ENCODE measurements around the gene KCNQ2.

KCNQ2 gene

GRCh38 chr20:63432577-63433325 is 39.7 kb downstream of the KCNQ2 start:
- no peak for DNase-seq

DNA sequence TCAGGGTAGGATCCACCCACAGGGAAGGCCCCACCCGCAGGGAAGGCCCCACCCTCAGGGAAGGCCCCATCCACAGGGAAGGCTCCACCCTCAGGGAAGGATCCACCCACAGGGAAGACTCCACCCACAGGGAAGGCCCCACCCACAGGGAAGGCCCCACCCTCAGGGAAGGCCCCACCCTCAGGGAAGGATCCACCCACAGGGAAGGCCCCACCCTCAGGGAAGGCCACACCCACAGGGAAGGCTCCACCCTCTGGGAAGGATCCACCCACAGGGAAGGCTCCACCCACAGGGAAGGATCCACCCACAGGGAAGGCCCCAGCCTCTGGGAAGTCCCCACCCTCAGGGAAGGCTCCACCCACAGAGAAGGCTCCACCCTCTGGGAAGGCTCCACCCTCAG is 40.5 kb downstream of the KCNQ2 start:
- DNase-seq, result no peak

DNA sequence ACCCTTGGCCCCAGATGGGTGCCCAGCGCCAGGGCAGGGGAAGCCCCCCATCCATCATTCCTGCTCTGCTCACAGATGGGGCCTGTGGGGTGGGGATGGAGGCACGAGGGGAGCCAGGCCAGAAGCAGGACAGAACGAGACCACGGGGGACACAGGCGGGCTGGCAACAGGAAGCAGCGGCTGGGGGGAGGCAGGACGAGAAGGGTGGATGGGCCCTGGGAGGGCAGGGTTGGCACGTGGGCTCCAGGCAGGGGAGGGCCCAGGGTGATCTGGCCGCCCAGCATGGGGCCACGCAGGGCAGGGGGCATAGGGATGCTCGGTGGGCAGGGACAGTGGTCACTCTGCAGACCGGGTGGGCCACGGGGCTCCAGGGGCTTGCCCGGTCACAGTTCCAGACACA is 41.6 kb downstream of the KCNQ2 start:
- no peak for DNase-seq

- no peak for DNase-seq
These were observed 42.5 kb downstream of the KCNQ2 start for GRCh38 chr20:63429992-63430391.

- no peak for DNase-seq
These were observed 43.4 kb downstream of the KCNQ2 start for GRCh38 chr20:63428906-63429575.

DNA sequence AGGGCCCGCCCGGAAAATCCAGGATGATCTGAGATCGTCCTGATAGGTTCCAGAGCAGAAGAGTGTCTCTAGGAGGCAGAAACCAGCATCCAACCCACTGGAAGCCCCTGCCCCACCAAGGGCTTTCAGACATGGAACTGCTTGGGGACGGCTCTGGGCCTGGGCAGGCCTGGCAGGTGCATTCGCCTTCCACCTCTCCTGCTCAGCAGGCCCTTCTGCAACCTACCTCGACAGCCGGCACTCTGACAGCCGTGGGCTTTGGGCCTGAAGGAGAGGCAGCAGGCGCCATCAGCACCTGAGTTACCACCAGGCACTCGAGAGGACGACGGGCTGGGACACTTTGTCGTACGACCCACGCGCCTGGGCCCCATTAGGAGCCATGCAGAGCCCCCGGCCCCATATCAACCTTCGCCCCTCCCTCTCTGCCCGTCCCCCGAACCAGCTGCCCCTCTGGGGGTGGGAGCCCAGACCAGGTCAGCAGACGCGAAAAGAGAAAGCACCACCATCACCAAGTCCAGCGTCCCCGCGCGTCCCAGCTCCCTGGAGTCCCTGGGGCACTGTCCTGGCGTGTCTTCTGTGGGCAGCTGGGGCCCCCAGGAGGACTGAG is 44.6 kb downstream of the KCNQ2 start:
- DNase-seq, result no peak

- no peak for DNase-seq
These were observed 45.2 kb downstream of the KCNQ2 start for GRCh38 chr20:63427206-63427605.

DNA sequence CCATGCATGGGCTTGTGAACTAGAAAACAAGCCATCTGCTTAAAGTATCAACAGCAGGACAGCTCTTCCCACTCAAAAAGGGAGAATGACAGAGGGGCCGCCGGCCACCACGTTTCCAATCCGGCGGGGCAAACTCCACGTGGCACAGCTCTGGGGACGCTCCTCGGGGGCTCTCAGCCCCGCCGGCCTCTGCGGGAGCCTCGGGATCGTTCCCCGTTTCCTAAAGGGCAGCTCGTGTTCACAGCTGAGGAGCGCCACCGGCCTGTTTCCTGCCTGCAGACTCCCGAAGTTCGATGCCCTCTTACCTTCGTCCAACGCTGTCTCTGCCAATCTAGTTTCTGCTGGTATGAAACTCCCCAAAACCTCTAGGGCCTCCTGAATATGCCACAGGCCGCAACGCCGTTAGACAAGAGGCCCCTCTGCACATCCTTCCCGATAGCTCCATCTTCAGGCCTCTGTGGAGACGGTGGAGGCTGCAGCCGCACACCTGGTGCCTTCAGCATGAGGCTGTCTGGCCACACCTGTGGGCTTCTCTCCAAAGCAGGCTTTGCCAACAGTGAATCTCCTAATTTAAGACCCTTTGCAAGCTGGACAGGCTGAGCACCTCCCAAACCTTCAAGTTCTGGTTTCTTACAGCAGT is 46.5 kb downstream of the KCNQ2 start:
- no peak for DNase-seq

GRCh38 chr20:63424613-63425012 is 47.8 kb downstream of the KCNQ2 start:
- DNase-seq, result no peak

- no peak for DNase-seq
These were observed 48.7 kb downstream of the KCNQ2 start for GRCh38 chr20:63423751-63424150.

DNA sequence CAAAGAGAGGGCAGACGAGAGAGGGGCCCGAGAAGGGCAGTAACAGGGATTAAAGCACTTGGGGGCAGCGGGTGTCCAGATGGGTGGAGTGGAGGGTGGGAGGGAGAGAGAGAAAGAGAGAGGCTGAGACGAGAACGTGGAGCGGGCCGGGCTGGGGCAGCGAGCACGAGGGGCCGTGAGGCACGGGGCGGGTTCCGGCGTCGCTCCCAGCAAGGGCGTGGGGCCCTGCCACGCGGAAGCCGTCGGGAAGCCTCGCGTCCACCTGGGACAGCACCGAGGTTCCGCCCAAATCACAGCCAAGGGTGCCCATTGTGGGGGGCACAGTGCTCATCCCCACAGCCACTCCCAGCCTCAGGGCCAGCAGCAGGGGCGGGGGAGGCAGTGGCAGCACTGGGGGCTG is 49.8 kb downstream of the KCNQ2 start:
- DNase-seq, result no peak

DNA sequence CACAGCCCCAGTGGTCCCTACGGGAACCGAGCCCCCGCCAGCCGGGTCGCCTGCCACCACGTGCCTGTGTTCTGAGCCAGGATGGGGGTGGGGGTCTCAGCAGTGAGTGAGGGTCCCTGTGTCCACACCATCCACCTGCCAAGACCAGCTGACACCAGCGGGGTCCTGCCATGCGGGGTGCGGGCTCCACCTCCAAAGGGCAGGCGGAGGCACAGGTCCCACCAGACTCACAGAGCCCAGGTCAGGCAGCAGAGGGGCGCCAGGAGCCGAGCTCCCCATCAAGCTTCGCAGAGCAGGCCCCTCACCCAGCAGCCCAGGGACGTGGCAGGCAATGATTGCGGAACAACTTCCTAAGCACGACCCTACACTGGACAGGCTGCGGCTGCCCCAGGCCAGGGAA is 50.5 kb downstream of the KCNQ2 start:
- DNase-seq, result no peak

DNA sequence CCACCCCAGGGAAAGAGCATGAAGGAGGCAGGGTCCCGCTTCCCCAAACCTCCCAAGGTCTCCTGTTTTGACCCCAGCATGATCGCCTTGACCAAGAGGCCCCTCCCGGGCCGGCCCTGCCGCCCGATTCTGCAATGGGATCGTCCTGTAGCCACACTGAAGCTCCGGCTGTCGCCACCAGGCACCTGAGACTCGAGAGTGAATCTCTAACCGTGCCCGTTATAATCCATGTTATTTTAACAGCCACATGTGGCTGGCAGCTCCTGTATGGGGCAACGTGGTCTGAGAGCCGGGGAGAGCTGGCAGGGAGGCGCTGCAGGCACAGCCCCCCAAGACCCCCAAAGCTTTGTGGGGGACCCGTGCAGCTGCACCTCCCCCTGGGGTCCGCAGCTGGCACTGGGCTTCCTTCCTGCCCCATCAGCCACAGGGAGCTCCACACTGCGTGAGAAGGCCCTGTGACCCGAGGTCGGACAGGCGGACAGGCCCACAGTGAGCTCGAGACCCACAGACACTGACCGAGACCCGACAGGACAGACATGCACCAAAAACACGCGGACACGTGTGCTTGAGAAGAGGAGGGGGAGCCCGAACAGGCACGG is 51.3 kb downstream of the KCNQ2 start:
- DNase-seq, result no peak

DNA sequence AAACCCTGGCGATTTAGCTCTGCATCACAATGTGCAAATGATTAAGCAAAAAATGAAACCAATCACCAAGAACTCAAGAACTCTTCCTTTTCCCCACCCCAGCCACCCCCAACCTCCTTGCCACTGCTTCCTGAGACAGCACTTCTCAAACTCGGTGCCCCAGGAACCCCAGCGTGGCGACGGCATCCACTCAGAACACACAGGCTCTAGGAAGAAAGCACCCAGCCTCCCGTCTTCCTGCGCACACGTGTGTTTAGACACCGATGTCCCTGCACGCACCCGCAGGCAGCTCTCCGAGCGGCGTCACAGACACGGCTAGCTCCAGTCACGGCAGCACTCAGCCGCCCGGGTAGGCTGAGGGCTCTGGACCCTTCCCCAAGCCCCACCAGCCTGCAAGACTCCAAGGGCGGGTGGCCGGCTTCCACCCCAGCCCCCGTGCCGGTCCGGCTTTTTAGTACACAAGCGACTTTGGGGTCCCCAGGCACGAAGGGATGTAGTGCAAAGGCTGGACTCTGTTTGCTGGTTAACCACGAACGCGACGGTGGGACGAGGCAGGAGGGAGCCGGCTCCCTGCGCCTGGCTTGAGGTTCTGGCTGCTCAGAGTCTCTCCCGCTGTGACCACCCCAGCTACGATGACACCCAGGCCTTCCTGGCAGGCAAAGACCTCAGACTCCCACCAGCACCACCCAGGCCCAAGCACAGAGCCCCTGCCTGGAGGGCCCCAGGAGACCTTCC is 51.9 kb downstream of the KCNQ2 start:
- no peak for DNase-seq

DNA sequence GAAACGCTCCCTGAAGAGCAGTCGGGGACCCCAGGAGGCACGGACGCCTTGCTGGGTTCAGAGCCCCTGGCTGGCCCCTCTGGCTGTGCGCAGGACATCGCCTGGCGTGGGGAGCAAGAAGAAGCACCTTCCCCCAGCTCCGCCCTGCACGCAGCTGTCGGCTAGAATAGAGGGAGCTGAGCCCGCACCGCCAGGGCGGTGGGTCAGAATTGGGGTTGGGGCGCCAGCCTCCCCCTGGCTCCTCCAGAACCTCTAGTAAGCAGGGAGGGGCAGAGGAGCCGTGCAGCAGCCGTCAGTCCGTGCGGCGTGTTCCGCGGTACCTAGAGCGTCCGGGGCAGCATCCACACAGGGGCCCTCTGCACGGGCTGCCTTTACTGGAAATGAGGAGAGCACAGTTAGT is 53.2 kb downstream of the KCNQ2 start:
- no peak for DNase-seq

DNA sequence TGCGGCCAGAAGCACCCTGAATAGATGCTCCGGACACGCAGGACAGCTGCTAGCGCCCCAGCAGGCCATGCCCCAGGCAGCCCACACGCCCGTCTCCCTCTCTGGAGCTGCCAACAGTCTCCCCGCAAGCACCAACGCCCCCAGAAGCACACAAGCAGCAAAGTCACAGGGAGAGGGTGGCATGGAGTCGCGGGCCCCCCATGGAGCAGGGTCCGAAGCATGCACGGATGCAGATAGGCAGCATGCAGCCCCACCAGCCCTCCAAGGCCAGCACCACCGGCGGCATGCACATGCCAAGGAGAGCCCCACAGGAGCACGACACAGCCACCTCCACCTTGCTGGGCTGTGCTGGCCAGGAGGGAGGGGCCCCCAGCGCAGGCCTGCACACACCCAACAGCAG is 53.8 kb downstream of the KCNQ2 start:
- no peak for DNase-seq

DNA sequence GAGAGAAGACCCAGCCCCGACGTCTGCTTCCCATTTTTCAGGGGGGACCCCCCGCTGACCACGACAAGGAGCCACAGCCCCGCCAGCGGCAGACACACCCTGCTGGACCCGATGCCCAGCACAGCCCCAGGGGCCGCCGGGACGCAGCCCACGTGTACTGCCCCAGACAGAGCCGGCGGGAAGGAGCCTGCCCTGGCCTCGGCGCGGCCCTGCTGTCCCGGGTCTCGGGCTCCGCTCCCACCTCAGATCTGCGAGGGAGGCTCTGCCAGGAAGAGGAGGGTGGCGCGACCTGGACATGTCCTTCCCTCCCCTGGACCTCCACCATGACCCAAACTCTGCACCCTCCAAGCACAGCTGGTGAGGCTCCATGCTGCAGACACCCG is 54.7 kb downstream of the KCNQ2 start:
- DNase-seq, result no peak

DNA sequence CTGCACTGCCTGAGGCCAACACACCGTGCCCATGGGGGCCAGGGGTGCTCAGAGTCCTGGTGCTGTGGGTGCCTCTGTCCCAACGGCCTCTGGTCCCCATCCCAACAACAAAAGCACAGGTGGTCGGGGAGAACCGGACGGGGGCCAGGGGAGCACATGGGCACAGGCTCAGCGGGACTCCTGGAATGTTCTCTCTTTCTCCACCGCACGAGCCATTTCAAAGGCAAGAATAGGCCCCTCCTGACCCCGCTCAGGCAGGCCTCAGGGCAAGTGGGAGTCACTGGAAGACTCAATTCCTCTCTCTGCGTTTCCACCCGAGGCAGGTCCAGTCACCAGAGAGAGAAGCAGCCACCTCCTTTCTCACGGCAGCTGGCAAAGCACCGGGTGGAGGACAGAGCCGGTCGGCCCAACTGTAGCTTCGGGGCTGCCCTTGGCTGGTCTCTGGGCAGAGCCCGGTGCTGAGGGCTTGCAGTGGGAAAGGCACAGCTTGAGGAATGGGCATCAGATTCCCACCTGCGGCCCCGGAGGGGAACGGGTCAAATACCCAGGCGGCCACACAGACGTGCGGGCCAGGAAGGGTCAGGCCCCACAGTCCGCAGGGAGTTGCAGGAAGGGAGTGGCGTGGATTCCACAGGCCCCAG is 55.2 kb downstream of the KCNQ2 start:
- DNase-seq, result no peak

DNA sequence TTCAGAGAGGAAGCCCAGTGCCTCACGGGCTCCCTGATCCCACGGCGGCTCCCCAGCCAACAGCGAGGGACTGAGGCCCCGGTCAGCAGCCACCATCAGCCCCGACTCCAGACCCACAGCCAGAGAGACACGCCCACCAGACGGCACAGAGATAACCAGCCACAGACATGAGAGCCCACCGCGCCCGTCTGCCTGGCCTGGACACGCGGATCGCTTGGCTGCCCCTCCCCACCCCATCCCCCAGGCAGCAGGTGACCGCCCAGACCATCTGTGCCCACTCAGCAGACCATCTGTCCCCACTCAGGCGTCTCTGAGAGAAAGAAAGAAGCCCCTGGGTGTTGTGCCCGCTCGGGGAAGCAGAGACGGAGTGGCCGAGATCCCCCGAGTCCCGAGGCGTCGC is 55.8 kb downstream of the KCNQ2 start:
- no peak for DNase-seq

- DNase-seq, result no peak
These were observed 56.6 kb downstream of the KCNQ2 start for GRCh38 chr20:63415647-63416391.

DNA sequence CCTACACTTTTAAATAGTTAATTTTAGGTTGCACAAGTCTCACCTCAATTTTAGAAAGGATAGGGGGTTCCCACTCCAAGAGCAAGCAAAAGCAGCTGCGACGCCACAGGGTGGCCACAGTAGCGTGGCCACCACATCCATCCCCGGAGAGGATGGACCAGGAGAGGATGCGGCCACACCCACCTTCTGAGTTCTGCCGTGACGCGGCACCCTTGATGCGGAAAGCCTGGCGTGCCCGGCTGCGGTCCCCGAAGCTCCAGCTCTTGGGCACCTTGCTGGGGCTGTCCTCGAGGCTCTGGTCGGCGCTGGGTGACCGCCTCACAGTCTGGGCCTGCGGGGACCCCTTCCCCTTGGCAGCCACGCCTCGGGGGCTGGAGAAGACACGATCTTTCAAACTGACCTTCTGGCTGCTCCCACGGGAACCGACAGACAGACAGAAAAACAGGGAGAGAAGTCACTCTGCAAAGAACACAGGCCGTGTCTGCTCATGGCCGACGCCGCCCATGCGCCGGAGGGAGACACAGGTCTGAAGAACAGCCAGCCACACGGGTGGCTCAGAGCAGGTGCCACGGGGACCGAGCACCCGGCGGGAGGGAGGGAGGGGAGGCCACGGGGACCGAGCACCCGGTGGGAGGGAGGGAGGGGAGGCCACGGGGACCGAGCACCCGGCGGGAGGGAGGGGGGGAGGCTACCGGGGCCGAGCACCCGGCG is 57.6 kb downstream of the KCNQ2 start:
- no peak for DNase-seq
